ENCODE results near the gene EXOC3L4.

The EXOC3L4 gene

DNA sequence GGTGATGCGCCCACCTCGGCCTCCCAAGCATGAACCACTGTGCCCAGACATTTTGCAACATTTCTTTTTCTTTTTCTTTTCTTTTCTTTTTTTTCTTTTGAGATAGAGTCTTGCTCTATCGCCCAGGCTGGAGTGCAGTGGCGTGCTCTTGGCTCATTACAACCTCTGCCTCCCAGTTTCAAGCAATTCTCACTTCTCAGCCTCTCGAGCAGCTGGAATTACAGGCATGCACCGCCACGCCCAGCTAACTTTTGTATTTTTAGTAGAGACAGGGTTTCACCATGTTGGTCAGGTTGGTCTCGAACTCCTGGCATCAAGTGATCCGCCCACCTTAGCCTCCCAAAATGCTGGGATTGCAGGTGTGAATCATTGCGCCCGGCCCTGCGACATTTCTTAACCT lies 29.5 kb upstream of the EXOC3L4 start:
- TF ChIP-seq, protein P1, sequence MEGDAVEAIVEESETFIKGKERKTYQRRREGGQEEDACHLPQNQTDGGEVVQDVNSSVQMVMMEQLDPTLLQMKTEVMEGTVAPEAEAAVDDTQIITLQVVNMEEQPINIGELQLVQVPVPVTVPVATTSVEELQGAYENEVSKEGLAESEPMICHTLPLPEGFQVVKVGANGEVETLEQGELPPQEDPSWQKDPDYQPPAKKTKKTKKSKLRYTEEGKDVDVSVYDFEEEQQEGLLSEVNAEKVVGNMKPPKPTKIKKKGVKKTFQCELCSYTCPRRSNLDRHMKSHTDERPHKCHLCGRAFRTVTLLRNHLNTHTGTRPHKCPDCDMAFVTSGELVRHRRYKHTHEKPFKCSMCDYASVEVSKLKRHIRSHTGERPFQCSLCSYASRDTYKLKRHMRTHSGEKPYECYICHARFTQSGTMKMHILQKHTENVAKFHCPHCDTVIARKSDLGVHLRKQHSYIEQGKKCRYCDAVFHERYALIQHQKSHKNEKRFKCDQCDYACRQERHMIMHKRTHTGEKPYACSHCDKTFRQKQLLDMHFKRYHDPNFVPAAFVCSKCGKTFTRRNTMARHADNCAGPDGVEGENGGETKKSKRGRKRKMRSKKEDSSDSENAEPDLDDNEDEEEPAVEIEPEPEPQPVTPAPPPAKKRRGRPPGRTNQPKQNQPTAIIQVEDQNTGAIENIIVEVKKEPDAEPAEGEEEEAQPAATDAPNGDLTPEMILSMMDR (conservative IDR thresholded peaks at IDR 0.05; ENCODE audit: low read depth, low read length), result no peak
- no peak for DNase-seq (ENCODE audit: low read depth)
- no peak overlapping the region for H3K4me3 ChIP-seq (ENCODE audit: low read length)

DNA sequence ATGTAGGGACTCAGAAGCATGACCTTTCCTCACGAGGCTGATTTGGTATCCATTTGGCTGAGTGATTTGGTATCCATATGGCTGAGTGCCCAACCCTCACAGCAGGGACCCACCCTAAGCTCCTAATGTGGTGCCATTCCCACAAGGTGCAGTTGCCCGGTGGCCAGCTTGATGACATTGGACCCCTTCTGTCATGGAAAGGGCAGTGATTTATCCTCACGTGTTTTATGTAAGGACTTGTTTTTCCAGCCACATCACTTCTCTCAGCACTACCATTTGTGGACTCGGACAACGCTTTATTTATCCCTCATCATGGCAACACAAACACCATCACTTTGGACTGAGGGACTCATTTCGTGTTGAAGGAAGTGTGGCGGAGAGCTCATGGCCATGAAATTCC lies 28.7 kb upstream of the EXOC3L4 start:
- no peak overlapping the region for H3K4me3 ChIP-seq (ENCODE audit: low read length)
- TF ChIP-seq, protein P1 (conservative IDR thresholded peaks at IDR 0.05; ENCODE audit: low read depth, low read length), result no peak
- no peak for DNase-seq (ENCODE audit: low read depth)

DNA sequence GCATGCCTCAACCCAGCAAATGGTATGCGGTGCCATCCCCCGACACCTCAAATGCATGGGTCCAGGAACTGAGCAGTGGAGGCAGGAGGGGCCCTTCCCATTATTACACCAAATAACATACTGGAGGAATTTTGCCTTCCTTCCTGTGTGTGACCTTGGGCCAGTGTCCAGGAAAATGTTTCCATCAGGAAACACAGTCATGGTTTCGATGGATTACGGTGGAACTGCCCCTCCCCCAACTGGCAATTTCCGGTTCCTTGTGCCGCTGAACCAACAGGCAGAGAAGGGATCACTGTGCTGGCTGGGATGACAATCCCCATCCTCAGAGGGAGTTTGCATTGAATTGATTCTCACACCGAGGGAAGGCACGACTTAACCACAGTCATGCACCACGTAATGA lies 28.1 kb upstream of the EXOC3L4 start:
- no peak for DNase-seq (ENCODE audit: low read depth)
- H3K4me3 ChIP-seq (ENCODE audit: low read length), result no peak overlapping the region
- TF ChIP-seq, protein P1 (conservative IDR thresholded peaks at IDR 0.05; ENCODE audit: low read depth, low read length), result no peak

GRCh38 chr14:103067231-103067954 lies 27.1 kb upstream of the EXOC3L4 start:
- H3K4me3 ChIP-seq (ENCODE audit: low read length), result no peak overlapping the region
- no peak for DNase-seq (ENCODE audit: low read depth)
- TF ChIP-seq, protein P1 (conservative IDR thresholded peaks at IDR 0.05; ENCODE audit: low read depth, low read length), result no peak

GRCh38 chr14:103068351-103069073 lies 26.0 kb upstream of the EXOC3L4 start:
- no peak for DNase-seq (ENCODE audit: low read depth)
- TF ChIP-seq, protein P1 (conservative IDR thresholded peaks at IDR 0.05; ENCODE audit: low read depth, low read length), result no peak
- no peak overlapping the region for H3K4me3 ChIP-seq (ENCODE audit: low read length)

DNA sequence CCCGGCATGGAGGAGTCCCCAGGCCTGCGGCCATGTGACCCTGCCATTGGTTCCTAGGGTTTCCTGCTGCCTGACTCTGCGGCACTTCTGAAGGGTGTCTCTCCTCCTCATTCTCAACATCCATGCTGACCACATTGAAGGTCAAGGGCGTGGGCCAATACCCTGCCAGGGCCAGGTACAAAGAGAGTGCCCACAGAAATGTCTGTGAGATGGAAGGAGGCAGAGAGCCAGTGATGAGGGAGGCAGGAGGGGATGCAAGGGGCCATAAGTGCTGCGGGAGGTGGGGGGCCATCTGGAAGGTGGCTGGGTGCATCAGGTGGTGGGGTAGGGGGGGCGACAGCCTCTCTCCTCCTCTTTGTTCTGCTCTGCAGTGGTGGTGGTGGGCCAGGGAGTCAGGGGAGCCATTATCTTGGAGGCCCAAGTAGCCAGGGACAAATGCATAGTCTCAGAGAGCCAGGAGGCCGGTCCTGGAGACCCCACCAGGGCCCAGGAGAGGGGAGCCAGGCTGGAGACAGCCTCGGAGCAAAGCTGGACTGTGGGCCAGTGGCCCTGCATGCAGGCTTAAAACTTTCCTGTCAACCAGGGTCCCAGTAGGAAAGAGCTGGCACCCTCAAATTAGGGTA lies 24.2 kb upstream of the EXOC3L4 start:
- no peak for DNase-seq (ENCODE audit: low read depth)
- TF ChIP-seq, protein P1 (conservative IDR thresholded peaks at IDR 0.05; ENCODE audit: low read depth, low read length), result no peak
- no peak overlapping the region for H3K4me3 ChIP-seq (ENCODE audit: low read length)
